K562 (cell line): ENCODE results near the gene KCNG1. TPM values are rescaled to one million over a fixed set of nuclear protein-coding genes. Genes with fewer than 3 reads are reported as not detected.

Source experiments
- E2F3 ChIP-seq: fragments of 250-450 bp; sonication (Bioruptor Pico); IDR thresholded peaks from 2 replicates; pipeline ENCODE4 v1.4.0; 2020; ENCODE audit warnings: mild to moderate bottlenecking
- ETV6 ChIP-seq, 3 experiments: fragments of 150-350 bp in 1 of 3; sonication (generic) in 1 of 3; formaldehyde crosslinking in 1 of 3; IDR thresholded peaks; 2 replicates each; pipeline versions ENCODE4 v1.6.1 to v1.8.0; 2014 to 2022; ENCODE audit warnings: borderline replicate concordance in 2 of 3, low read depth in 2 of 3, antibody characterized with exemption in 1 of 3, low read length in 1 of 3, mild to moderate bottlenecking in 1 of 3, missing genetic modification reagents in 1 of 3
- GTF2E2 ChIP-seq: fragments of 200-800 bp; sonication (Bioruptor generic); IDR thresholded peaks from 2 replicates; pipeline ENCODE4 v1.6.1; 2016; ENCODE audit warnings: missing genetic modification characterization, missing compliant biosample characterization
- HDAC1 ChIP-seq, 2 experiments: fragments of 450-650 bp; IDR thresholded peaks; 2 replicates each; pipeline ENCODE4 v1.6.1; 2016 to 2017; ENCODE audit warnings: inconsistent platforms in 1 of 2, mild to moderate bottlenecking in 1 of 2, moderate library complexity in 1 of 2
- HMGN3 ChIP-seq: IDR thresholded peaks from 2 replicates; pipeline ENCODE4 v1.6.1; 2011; ENCODE audit warnings: borderline replicate concordance, low read depth, mild to moderate bottlenecking, mixed read lengths, low read length; ENCODE audit not compliant: insufficient read length; ENCODE audit errors: extremely low read depth
- MBD2 ChIP-seq: sonication (generic); IDR thresholded peaks from 2 replicates; pipeline ENCODE4 v1.6.1; 2016; ENCODE audit warnings: low read depth, borderline replicate concordance
- MNT ChIP-seq, 2 experiments: fragments of 450-650 bp; conservative IDR thresholded peaks; 2 replicates each; pipeline ENCODE4 v1.6.1; 2017; ENCODE audit warnings: mild to moderate bottlenecking in 2 of 2, moderate library complexity in 2 of 2
- PREB ChIP-seq: sonication (generic); formaldehyde crosslinking; IDR thresholded peaks from 2 replicates; pipeline ENCODE4 v1.8.1; 2023; ENCODE audit warnings: mild to moderate bottlenecking, missing genetic modification reagents
- RNF2 ChIP-seq: sonication (generic); IDR thresholded peaks from 2 replicates; pipeline ENCODE4 v1.6.1; 2016
- TCF7 ChIP-seq: sonication (generic); IDR thresholded peaks from 2 replicates; pipeline ENCODE4 v1.6.1; 2016; ENCODE audit warnings: antibody characterized with exemption, borderline replicate concordance
- ZNF143 ChIP-seq: sonication (generic); formaldehyde crosslinking; IDR thresholded peaks from 2 replicates; pipeline ENCODE4 v1.9.0; 2022; ENCODE audit warnings: mild to moderate bottlenecking, missing genetic modification reagents
- ZNF232 ChIP-seq: sonication (generic); formaldehyde crosslinking; IDR thresholded peaks from 2 replicates; pipeline ENCODE4 v1.8.0; 2022; ENCODE audit warnings: mild to moderate bottlenecking, missing genetic modification reagents
- polyA plus RNA-seq, 8 experiments: library from polyadenylated mRNA; depleted of rRNA in 4 of 8; stranded (reverse) in 5 of 8; unstranded in 3 of 8; fragments of >200 nt; fragmentation: Nextera tagmentation in 2 of 8; fragmentation: Illumina TruSeq in 1 of 8; extraction: Ambion mirVana in 2 of 8; extraction: Trizol in 1 of 8; gene quantifications; 2 replicates each; pipeline versions ENCODE4 v1.2.1 to v1.2.3, GENCODE V29; 2011 to 2014; ENCODE audit warnings: inconsistent platforms in 1 of 8, missing spikeins in 1 of 8
- total RNA-seq, 7 experiments: library from RNA; depleted of rRNA in 6 of 7; stranded (reverse); fragments of >200 nt in 6 of 7; fragmentation: Illumina TruSeq in 2 of 7; extraction: Trizol in 2 of 7; gene quantifications; 2 replicates each; pipeline versions ENCODE4 v1.2.1 to v1.2.3, GENCODE V29; 2011 to 2021; ENCODE audit warnings: low replicate concordance in 1 of 7
- TF ChIP-seq, protein P1 (sequence below), 3 experiments: fragments of 200-800 bp in 1 of 3; fragments of 250-450 bp in 1 of 3; fragments of 450-650 bp in 1 of 3; sonication (Bioruptor Pico) in 1 of 3; sonication (Bioruptor generic) in 1 of 3; formaldehyde crosslinking in 1 of 3; IDR thresholded peaks; 2 replicates each; pipeline versions ENCODE4 v1.6.1 to v1.8.0; 2016 to 2022; ENCODE audit warnings: mild to moderate bottlenecking in 2 of 3, missing genetic modification characterization in 2 of 3, missing compliant biosample characterization in 1 of 3, moderate library complexity in 1 of 3
- TF ChIP-seq, protein P2 (sequence below): sonication (generic); formaldehyde crosslinking; IDR thresholded peaks from 2 replicates; pipeline ENCODE4 v1.8.0; 2023; ENCODE audit warnings: mild to moderate bottlenecking, missing genetic modification reagents

KCNG1 gene
- total and polyA plus RNA-seq, 9 of the 15 experiments (the other 6 are each of a cell fraction or from before 2014, with no cell fraction given): 0.06 to 1.5 (median 0.22) TPM; not detected in 2

- TF ChIP-seq, protein P1, sequence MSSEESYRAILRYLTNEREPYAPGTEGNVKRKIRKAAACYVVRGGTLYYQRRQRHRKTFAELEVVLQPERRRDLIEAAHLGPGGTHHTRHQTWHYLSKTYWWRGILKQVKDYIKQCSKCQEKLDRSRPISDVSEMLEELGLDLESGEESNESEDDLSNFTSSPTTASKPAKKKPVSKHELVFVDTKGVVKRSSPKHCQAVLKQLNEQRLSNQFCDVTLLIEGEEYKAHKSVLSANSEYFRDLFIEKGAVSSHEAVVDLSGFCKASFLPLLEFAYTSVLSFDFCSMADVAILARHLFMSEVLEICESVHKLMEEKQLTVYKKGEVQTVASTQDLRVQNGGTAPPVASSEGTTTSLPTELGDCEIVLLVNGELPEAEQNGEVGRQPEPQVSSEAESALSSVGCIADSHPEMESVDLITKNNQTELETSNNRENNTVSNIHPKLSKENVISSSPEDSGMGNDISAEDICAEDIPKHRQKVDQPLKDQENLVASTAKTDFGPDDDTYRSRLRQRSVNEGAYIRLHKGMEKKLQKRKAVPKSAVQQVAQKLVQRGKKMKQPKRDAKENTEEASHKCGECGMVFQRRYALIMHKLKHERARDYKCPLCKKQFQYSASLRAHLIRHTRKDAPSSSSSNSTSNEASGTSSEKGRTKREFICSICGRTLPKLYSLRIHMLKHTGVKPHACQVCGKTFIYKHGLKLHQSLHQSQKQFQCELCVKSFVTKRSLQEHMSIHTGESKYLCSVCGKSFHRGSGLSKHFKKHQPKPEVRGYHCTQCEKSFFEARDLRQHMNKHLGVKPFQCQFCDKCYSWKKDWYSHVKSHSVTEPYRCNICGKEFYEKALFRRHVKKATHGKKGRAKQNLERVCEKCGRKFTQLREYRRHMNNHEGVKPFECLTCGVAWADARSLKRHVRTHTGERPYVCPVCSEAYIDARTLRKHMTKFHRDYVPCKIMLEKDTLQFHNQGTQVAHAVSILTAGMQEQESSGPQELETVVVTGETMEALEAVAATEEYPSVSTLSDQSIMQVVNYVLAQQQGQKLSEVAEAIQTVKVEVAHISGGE (CRISPR knock-in tag; IDR thresholded peaks at IDR 0.05): peak; percentile 42 to 71 (median 48); a peak in 4 of 6 replicates
- TF ChIP-seq ZNF143 (CRISPR knock-in tag) (0 out of 2 replicates have a peak, but pooled peaks have one; percentile 47), E2F3 (CRISPR knock-in tag) (no peak), PREB (CRISPR knock-in tag) (0 out of 2 replicates have a peak, but pooled peaks have one; percentile 18), ZNF232 (CRISPR knock-in tag) (0 out of 2 replicates have a peak, but pooled peaks have one; percentile 33), HDAC1 (IDR thresholded peaks at IDR 0.05) (peak; percentile 79 to 93; a peak in 3 of 4 replicates), GTF2E2 (tag) (peak; percentile 90), RNF2 (0 out of 2 replicates have a peak, but pooled peaks have one; percentile 11), MNT (conservative IDR thresholded peaks at IDR 0.05) (peak; percentile 76 to 90), ETV6 (IDR thresholded peaks at IDR 0.05; ENCODE audit: borderline replicate concordance in 1 of 2, low read depth in 2 of 2, low read length in 1 of 2) (peak in 1 of 2 experiments; percentile 83; a peak in 1 of 4 replicates), ETV6 (CRISPR knock-in tag; IDR thresholded peaks at IDR 0.05; ENCODE audit: borderline replicate concordance) (no peak), HMGN3 (peak; percentile 72), TCF7 (no peak), MBD2 (peak; percentile 94)
- TF ChIP-seq, protein P2, sequence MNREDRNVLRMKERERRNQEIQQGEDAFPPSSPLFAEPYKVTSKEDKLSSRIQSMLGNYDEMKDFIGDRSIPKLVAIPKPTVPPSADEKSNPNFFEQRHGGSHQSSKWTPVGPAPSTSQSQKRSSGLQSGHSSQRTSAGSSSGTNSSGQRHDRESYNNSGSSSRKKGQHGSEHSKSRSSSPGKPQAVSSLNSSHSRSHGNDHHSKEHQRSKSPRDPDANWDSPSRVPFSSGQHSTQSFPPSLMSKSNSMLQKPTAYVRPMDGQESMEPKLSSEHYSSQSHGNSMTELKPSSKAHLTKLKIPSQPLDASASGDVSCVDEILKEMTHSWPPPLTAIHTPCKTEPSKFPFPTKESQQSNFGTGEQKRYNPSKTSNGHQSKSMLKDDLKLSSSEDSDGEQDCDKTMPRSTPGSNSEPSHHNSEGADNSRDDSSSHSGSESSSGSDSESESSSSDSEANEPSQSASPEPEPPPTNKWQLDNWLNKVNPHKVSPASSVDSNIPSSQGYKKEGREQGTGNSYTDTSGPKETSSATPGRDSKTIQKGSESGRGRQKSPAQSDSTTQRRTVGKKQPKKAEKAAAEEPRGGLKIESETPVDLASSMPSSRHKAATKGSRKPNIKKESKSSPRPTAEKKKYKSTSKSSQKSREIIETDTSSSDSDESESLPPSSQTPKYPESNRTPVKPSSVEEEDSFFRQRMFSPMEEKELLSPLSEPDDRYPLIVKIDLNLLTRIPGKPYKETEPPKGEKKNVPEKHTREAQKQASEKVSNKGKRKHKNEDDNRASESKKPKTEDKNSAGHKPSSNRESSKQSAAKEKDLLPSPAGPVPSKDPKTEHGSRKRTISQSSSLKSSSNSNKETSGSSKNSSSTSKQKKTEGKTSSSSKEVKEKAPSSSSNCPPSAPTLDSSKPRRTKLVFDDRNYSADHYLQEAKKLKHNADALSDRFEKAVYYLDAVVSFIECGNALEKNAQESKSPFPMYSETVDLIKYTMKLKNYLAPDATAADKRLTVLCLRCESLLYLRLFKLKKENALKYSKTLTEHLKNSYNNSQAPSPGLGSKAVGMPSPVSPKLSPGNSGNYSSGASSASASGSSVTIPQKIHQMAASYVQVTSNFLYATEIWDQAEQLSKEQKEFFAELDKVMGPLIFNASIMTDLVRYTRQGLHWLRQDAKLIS (CRISPR knock-in tag): 0 out of 2 replicates have a peak, but pooled peaks have one; percentile 5
These were observed 64.0 kb downstream of the KCNG1 start, which contains the start of gene MOCS3 (continued) for GRCh38 chr20:50958615-50959542.
